Aorta (tissue), 5 donors: ENCODE results near the gene ZNF846. TPM values are rescaled to one million over a fixed set of nuclear protein-coding genes. Genes with fewer than 3 reads are reported as not detected.

Experiments
- ATAC-seq: fragments of 200-7000 bp; cut with Tn5 transposase; one replicate; pipeline ENCODE4 v1.9.1; 2022; ENCODE audit warnings: moderate library complexity; ENCODE audit not compliant: low FRiP score
- DNase-seq, 2 donors: peaks; one replicate each; pipeline ENCODE4 v3.0.0-alpha.2; 2020
- H3K27ac ChIP-seq, 2 donors: one replicate each; pipeline ENCODE4 v1.5.1; 2013; ENCODE audit warnings: low read length in 2 of 2, mild to moderate bottlenecking in 2 of 2, moderate library complexity in 2 of 2, control low read depth in 1 of 2, inconsistent platforms in 1 of 2, low read depth in 1 of 2
- H3K27me3 ChIP-seq, 2 donors: one replicate each; pipeline ENCODE4 v1.6.1; 2013; ENCODE audit warnings: control low read depth in 1 of 2, low read length in 1 of 2, mild to moderate bottlenecking in 1 of 2, moderate library complexity in 1 of 2; ENCODE audit not compliant: insufficient read depth in 2 of 2, control insufficient read depth in 1 of 2
- H3K36me3 ChIP-seq, 2 donors: one replicate each; pipeline ENCODE4 v1.6.1; 2013; ENCODE audit warnings: control low read depth in 1 of 2, low read length in 1 of 2, mild to moderate bottlenecking in 1 of 2; ENCODE audit not compliant: insufficient read depth in 2 of 2, control insufficient read depth in 1 of 2
- H3K4me1 ChIP-seq, 2 donors: one replicate each; pipeline ENCODE4 v1.6.1; 2013; ENCODE audit warnings: low read length in 2 of 2, control low read depth in 1 of 2, mild to moderate bottlenecking in 1 of 2, moderate library complexity in 1 of 2; ENCODE audit not compliant: insufficient read depth in 2 of 2, control insufficient read depth in 1 of 2
- H3K4me3 ChIP-seq, 2 donors: one replicate each; pipeline ENCODE4 v1.5.1; 2013; ENCODE audit warnings: low read length in 2 of 2, control low read depth in 1 of 2, mild to moderate bottlenecking in 1 of 2
- H3K9me3 ChIP-seq: one replicate; pipeline ENCODE4 v1.6.1; 2013; ENCODE audit warnings: mild to moderate bottlenecking, low read length; ENCODE audit not compliant: control insufficient read depth
- WGBS, 2 donors: extraction: QIAGEN DNeasy Blood & Tissue Kit; methylation state at CpG; one replicate each; pipeline ENCODE4 v1.1.7; 2013; 5-methylcytosine and 5-hydroxymethylcytosine counted together
- intact Hi-C, 2 donors: fragments of 100-400 bp; cut with DNase I; formaldehyde crosslinking; loops; one replicate each; pipeline versions ENCODE4 v1.14.2 to v1.15.0; 2022
- polyA plus RNA-seq, 2 donors: library from polyadenylated mRNA; stranded (reverse); fragments of 200-250 nt; gene quantifications; one replicate each; pipeline ENCODE4 v1.2.3, GENCODE V29; 2013
- total RNA-seq, 2 donors: library from RNA; stranded (reverse); fragmentation: NEBNext Ultra II Directional; extraction: Animal tissue kit (Norgen Biotek cat#: 25700); gene quantifications; one replicate each; pipeline ENCODE4 v1.2.1, GENCODE V29; 2021
- donor health status: healthy with polysubstance abuse.
- donor health status: Bipolar disorder and iron deficiency.
- donor health status: DM: no; HTN: no; CAD: no.
- donor health status: DM: no; HTN: no; CAD: no.
- donor health status: DM: yes; HTN: yes; CAD: no.

Gene ZNF846
- total and polyA plus RNA-seq, 4 donors, result 13.0 to 33.0 (median 18.8) TPM

DNA sequence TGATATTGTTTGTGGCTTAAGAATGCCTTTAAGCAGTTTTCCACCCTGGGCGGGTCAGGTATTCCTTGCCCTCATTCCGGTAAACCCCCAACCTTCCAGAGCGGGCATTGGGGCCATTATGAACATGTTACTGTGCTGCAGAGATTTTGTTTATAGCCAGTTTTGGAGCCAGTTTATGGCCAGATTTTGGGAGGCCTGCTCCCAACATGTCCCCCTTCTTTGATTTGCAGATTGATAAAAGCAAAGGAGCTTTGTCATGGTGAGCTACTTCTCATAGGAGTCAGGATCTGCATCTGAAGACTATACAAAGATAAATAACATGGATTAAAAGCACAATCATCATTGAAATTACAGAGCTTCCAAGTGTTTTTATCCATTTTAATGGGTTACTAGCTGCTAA, 56.7 kb downstream of the ZNF846 start:
- no peaks in the 10 kb centered on the region for H3K36me3 ChIP-seq
- intact Hi-C loops, result no loop called here
- WGBS, 2 donors, result 94 to 95% methylated on average over 3 of the region's 3 CpGs
- H3K27me3 ChIP-seq, result no peaks in the 10 kb centered on the region
- ATAC-seq (no peak), DNase-seq (no peak)
- no peak overlapping the region for H3K4me3 ChIP-seq
- no peak overlapping the region for H3K27ac ChIP-seq
- no peaks in the 10 kb centered on the region for H3K4me1 ChIP-seq
- H3K9me3 ChIP-seq, result no peaks in the 10 kb centered on the region

DNA sequence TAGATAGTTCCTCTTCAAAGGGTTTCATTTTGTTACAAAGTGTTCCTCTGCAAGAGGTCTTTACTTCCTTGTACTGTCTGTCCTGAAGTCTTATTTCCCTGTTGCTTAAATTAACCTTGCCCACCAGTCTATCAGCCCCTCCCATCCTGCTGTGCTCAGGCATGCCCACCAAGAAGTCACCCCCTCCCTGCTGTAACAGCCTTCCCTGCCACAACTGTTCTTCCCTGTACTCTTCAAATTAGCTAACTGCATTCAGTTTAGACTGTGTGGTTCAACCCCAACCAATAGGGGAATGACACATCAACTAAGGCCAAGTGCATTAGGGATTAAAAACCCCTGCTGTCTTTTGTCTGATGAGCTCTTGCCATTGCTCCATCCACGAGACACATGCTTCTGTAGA, 59.2 kb downstream of the ZNF846 start:
- 22 to 26% methylated on average over 1 of the region's 1 CpG for WGBS, 2 donors
- H3K36me3 ChIP-seq, result no peaks in the 10 kb centered on the region
- no peaks in the 10 kb centered on the region for H3K9me3 ChIP-seq
- intact Hi-C loops, result no loop called here
- H3K27ac ChIP-seq, result no peak overlapping the region
- DNase-seq (no peak), ATAC-seq (no peak)
- no peaks in the 10 kb centered on the region for H3K27me3 ChIP-seq
- no peaks in the 10 kb centered on the region for H3K4me1 ChIP-seq
- H3K4me3 ChIP-seq, result no peak overlapping the region

- ATAC-seq (no peak), DNase-seq (no peak)
- 63 to 73% methylated on average over 6 of the region's 6 CpGs for WGBS, 2 donors
- no peak overlapping the region for H3K27ac ChIP-seq
- intact Hi-C loops, result no loop called here
- H3K4me3 ChIP-seq, result no peak overlapping the region
- no peaks in the 10 kb centered on the region for H3K27me3 ChIP-seq
- no peaks in the 10 kb centered on the region for H3K4me1 ChIP-seq
- H3K36me3 ChIP-seq, result no peaks in the 10 kb centered on the region
- no peaks in the 10 kb centered on the region for H3K9me3 ChIP-seq
Observed at GRCh38 chr19:9705836-9706235, 62.7 kb downstream of the ZNF846 start.

GRCh38 chr19:9702186-9702585, 66.4 kb downstream of the ZNF846 start:
- H3K36me3 ChIP-seq, result no peaks in the 10 kb centered on the region
- no peaks in the 10 kb centered on the region for H3K27me3 ChIP-seq
- H3K4me3 ChIP-seq, result no peak overlapping the region
- intact Hi-C loops, result no loop called here
- WGBS, 2 donors, result 87 to 88% methylated on average over 6 of the region's 6 CpGs
- H3K27ac ChIP-seq, result no peak overlapping the region
- DNase-seq (no peak), ATAC-seq (no peak)
- H3K9me3 ChIP-seq, result no peaks in the 10 kb centered on the region
- H3K4me1 ChIP-seq, result no peaks in the 10 kb centered on the region

Other genes with a start within 250 kb of the ZNF846 start
- 10 to 100 TPM; 17.3 to 22.2 TPM for gene ZNF426, start 230.1 kb downstream of the ZNF846 start, total RNA-seq
- 1 to 10 TPM; 2.0 to 4.8 TPM for gene ZNF426, start 230.1 kb downstream of the ZNF846 start, polyA plus RNA-seq
- gene ZNF121, start 184.2 kb downstream of the ZNF846 start, total RNA-seq, result 10 to 100 TPM; 28.4 to 31.2 TPM
- 1 to 10 TPM; 3.6 to 4.8 TPM for gene ZNF121, start 184.2 kb downstream of the ZNF846 start, polyA plus RNA-seq
- 10 to 100 TPM; 37.5 to 38.3 TPM for gene ZNF561, start 147.5 kb downstream of the ZNF846 start, total RNA-seq
- 10 to 100 TPM; 16.2 to 19.7 TPM for gene ZNF561, start 147.5 kb downstream of the ZNF846 start, polyA plus RNA-seq
- 10 to 100 TPM; 33.6 to 35.9 TPM for gene ZNF562, start 93.6 kb downstream of the ZNF846 start, total RNA-seq
- 1 to 10 TPM; 4.2 to 6.6 TPM for gene ZNF562, start 93.6 kb downstream of the ZNF846 start, polyA plus RNA-seq
- gene FBXL12, start 50.3 kb upstream of the ZNF846 start, total RNA-seq, result 10 to 100 TPM; 29.1 to 29.8 TPM
- gene FBXL12, start 50.3 kb upstream of the ZNF846 start, polyA plus RNA-seq, result 10 to 100 TPM; 11.3 to 43.5 TPM
- 100 to 1,000 TPM; 207 to 220 TPM for gene UBL5, start 59.2 kb upstream of the ZNF846 start, total RNA-seq
- 1,000 to 10,000 TPM in 1 of 2 donors, 100 to 1,000 TPM in 1; 603 to 1,147 TPM for gene UBL5, start 59.2 kb upstream of the ZNF846 start, polyA plus RNA-seq
- 10 to 100 TPM; 45.5 to 45.8 TPM for gene PIN1, start 66.6 kb upstream of the ZNF846 start, total RNA-seq
- gene PIN1, start 66.6 kb upstream of the ZNF846 start, polyA plus RNA-seq, result 100 to 1,000 TPM; 102 to 154 TPM
- gene OLFM2, start 167.8 kb upstream of the ZNF846 start, total RNA-seq, result 1 to 10 TPM; 3.9 to 4.8 TPM
- 10 to 100 TPM; 13.5 to 14.5 TPM for gene OLFM2, start 167.8 kb upstream of the ZNF846 start, polyA plus RNA-seq
- gene COL5A3, start 241.8 kb upstream of the ZNF846 start, total RNA-seq, result 10 to 100 TPM in 1 of 2 donors, 1 to 10 TPM in 1; 8.2 to 13.3 TPM
- gene COL5A3, start 241.8 kb upstream of the ZNF846 start, polyA plus RNA-seq, result 10 to 100 TPM in 1 of 2 donors, 1 to 10 TPM in 1; 4.9 to 84.7 TPM
- gene RDH8, start 244.7 kb upstream of the ZNF846 start, total RNA-seq, result not detected
- not detected for gene RDH8, start 244.7 kb upstream of the ZNF846 start, polyA plus RNA-seq